Superior temporal gyrus (tissue), 1 donor: ENCODE data around the gene PDGFA.
A peak's percentile ranks its signal among the peaks of the same experiment; 100 is the strongest.

Experiments
- DNase-seq: peaks from one replicate; pipeline ENCODE4 v3.0.0-alpha.2; 2016; ENCODE audit errors: extremely low spot score

Gene PDGFA

GRCh38 chr7:537911-538634, 18.4 kb upstream of the PDGFA start:
- DNase-seq, result no peak

DNA sequence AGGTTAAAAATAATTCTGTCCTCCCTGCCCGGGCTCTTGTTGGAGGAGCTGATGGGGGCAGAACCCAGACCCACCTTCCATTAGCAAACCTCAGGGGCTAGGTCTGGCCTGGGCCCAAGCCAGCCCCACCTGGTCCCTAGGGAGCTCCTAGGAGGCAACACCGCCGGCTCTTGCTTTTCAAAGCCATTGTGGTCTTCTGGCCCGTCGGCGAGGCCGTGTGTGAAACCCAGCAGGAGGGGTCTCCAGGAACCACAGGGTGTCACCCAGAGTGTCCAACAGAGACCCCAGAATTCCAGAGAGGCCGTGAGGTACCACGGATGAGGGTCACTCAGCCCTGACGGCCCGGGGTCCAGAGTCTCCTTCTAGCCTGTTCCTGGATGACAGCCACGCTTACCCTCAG, 16.6 kb upstream of the PDGFA start:
- DNase-seq, result no peak

DNA sequence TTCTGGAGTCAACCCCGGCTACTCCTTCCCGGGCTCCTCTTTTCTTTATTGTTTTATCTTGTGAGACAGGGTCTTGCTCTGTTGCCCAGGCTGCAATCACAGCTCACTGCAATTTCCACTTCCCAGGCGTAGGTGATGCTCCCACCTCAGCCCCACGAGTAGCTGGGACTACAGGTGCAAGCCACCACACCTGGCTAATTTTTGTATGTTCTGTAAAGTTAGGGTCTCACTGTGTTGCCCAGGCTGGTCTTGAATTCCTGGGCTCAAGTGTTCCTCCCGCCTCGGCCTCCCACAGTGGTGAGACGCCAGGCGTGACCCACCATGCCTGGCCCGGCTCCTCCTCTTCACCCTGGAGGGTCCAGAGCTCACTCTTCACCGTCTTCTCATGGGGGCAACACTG, 15.3 kb upstream of the PDGFA start:
- no peak for DNase-seq

DNA sequence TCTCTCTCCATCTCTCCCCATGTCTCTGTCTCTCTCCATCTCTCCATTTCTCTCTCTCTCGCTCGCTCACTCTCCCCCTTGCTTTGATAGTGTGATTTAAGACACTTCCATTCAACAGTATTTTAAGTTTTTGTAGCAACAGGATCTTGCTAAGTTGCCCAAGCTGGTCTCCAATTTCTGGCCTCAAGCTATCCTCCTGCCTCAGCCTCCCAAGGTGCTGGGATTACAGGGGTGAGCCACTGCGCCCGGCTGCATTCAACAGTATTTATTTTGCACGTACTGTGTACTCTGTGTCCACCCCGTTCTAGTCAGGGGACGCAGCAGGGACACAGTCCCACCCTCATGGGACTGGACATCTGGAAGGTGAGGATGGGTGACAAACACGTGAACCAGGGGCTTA, 14.4 kb upstream of the PDGFA start:
- no peak for DNase-seq

- DNase-seq, result no peak
These were observed 13.6 kb upstream of the PDGFA start for GRCh38 chr7:533266-533665.

GRCh38 chr7:532379-533143, 12.9 kb upstream of the PDGFA start:
- DNase-seq, result no peak

DNA sequence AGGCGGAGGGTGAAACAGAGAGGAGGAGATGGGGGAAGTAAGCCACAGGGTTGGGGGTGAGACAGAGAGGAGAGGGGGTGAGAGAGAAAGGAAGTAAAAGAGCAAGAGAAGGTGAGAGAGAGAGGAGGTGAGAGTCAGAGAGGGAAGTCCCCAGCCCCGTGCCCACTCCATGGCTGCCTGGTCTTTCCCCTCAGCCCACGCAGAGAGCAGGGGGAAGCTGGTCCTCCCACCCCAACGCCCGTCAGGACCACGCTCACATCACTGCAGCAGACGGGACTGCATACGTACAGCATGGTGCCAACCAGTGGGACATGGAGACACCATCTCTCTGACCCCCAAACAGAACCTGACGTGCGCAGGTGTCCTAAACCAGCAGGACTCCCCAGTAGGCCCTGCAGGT, 12.1 kb upstream of the PDGFA start:
- DNase-seq, result no peak

DNA sequence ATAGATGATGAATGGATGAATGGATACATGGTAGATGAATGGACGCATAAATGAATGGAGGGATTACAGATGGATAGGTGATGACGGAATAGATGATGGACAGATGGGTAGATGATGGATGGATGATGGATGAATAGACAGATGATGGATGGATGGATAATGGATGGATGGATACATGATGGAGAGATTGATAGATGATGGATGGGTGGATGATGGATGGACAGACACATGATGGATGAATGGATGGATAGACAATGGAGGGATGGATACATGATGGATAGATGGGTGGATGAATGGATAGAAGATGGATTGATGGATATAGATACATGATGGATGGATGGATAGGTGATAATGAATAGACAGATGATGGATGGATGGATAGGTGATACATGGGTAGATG, 8.8 kb upstream of the PDGFA start:
- no peak for DNase-seq

DNA sequence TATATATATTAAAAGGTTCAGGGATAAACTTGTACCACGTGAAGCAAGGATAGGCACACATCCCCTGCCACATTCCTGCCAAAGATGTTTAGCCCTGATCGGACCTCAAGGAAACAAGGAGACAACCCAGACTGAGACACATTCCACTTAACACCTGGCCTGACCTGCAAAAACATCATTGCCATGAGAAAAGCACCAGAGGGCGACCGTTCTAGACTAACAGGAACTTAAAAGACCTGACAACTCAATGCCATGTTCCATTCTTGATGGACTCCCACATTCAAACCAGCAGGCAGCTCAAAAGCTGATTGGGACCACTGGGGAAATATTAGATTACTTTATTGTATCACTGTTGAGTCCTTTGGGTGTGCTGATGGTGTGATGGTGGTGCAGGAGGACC, 8.1 kb upstream of the PDGFA start:
- no peak for DNase-seq

DNA sequence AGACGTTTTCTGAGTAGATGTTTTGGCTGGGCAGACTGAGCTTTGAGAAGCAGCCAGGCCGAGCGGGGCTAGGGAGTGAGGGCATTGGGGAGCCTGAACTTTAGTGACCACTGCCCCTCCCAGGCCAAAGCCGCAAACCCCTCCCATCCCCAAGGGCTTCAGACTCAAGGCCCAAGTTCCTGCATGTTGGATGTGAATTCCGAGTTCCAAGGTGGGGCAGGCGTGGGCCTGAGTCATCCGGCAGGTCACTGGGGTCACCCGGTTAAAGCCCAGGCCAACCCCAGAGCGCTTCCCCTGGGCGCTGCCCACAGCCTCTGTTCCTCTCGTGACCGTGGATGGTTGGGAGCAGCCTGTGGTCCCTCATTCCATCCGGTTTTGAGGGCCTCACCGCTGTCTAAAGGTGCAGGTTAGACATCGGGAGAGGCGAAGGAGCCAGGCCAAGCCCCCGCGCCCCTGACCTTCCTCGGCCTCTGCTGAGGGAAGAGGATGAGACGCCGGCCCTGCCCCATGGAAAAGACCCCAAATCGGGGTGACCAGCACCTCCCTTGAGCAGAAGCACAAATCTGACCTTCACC, 6.9 kb upstream of the PDGFA start:
- no peak for DNase-seq

DNA sequence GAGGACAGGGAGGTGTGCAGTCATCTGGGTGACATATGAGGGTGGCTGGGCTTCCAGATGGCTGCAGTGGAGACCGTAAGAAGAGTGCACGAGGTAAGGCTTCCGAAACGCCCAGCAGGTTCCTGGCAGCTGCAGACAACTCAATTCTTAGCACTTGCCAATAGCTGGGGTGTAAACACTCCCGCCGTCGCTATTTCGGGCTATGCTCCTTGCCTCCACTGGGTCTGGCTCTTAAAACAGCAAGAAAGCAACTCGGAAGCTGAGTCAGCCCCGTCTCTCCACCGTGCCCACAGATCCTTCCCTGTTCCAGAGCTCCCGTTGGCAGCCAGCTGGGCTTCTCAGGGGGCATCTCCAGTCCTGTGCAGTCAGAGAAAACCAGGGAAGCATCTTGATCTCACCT, 6.1 kb upstream of the PDGFA start:
- DNase-seq, result no peak

DNA sequence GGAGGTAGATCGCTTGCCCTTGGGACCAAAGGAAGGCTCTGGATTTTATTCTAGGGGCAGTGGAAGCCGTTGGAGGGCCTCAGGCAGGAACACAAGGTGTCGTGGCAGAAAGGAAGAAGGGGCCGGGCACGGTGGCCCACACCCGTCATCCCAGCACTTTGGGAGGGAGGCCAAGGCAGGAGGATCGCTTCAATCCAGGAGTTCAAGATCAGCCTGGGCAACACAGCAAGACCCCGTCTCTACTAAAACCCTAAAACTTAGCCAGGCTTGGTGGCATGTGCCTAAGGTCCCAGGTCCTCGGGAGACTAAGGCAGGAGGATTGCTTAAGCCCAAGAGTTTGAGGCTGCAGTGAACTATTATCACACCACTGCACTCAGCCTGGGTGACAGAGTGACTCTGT, 5.2 kb upstream of the PDGFA start:
- no peak for DNase-seq

GRCh38 chr7:523347-524336, 4.0 kb upstream of the PDGFA start:
- DNase-seq, result no peak

GRCh38 chr7:522951-523314, 3.3 kb upstream of the PDGFA start:
- DNase-seq, result no peak

- peak; percentile 33 for DNase-seq
These were observed 2.7 kb upstream of the PDGFA start for GRCh38 chr7:522071-522950.

DNA sequence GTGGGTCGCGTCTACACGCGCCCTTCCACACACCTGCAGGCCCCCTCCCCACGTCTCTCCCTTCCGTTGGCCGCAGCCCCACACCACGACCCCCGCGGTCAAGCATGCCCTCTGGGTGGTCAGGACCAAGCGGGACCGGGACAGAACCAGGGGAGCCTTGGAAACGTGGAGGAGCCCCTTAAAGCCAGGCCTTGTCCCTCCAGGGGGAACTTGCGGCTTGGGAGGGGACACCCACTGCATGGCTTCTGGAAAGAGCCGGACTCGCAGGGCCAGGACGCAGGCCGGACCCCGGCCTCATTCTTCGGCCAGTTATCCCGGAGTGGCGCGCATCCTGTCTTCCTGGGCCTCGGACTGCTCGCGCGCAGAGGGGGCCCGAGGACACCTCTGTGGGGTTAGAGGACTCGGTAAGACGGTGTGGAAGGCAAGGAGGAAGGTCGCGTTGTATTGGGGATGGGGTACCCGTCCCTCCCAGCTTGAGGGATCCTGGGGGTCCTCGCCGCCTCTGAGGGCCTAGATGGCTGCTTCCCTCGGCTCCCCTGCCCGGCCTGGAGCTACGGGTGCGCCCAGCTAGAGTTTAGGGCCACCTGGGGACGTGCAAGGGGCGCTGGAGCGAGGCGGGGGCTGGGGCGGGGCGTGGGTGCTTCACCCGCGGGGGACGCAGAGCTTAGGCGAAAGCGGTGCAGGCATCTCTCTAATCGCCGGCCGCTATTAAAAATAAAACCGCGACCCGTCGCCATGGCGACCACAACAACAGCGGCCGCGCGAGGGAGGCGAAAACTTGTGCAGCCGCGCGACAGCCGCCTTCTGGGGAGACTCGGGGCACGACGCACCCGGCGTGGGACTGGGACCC, 1.8 kb upstream of the PDGFA start:
- DNase-seq, result no peak

- DNase-seq, result no peak
These were observed 986 bp upstream of the PDGFA start for GRCh38 chr7:520503-521161.

- DNase-seq, result peak; percentile 81
These were observed 789 bp downstream of the PDGFA start for GRCh38 chr7:518630-519483.
